H1 (cell line): ENCODE data around the gene GDNF. TPM values are rescaled to one million over a fixed set of nuclear protein-coding genes. Genes with fewer than 3 reads are reported as not detected.
A peak's percentile ranks its signal among the peaks of the same experiment; 100 is the strongest.

Experiments
- CTCF ChIA-PET: fragments of 300-600 bp; sonication (Branson Sonifier 250); formaldehyde crosslinking; loops from one replicate; lab custom pipeline; 2021; ENCODE audit not compliant: partially characterized antibody; lab: Charles Lee
- POLR2A ChIA-PET: fragments of 300-600 bp; sonication (Branson Sonifier 250); formaldehyde crosslinking; loops from one replicate; lab custom pipeline; 2021; ENCODE audit warnings: inconsistent platforms; ENCODE audit not compliant: partially characterized antibody; lab: Charles Lee
- DNase-seq, 2 experiments: peaks; one replicate each; pipeline versions ENCODE4 v3.0.0 to v3.0.0-alpha.2; 2010 to 2022; ENCODE audit warnings: low spot score in 2 of 2, low read depth in 1 of 2, mixed read lengths in 1 of 2
- FAIRE-seq: peaks from 2 replicates; lab custom pipeline; 2011; peaks lifted over from hg19 to GRCh38; lab: Jason Lieb, UNC
- H2AFZ ChIP-seq: 2 replicates; pipeline ENCODE4 v1.8.1; 2012; ENCODE audit warnings: low read length, inconsistent platforms
- H2AK5ac ChIP-seq: 2 replicates; pipeline ENCODE4 v1.6.1; 2013; ENCODE audit warnings: low read depth, low read length
- H2BK120ac ChIP-seq: replicated peaks from 2 replicates; pipeline ENCODE3; 2013; ENCODE audit warnings: low read depth, low read length, inconsistent platforms
- H2BK12ac ChIP-seq: 2 replicates; pipeline ENCODE4 v1.6.1; 2013; ENCODE audit warnings: low read depth, low read length
- H2BK15ac ChIP-seq: 2 replicates; pipeline ENCODE4 v1.6.1; 2013; ENCODE audit warnings: low read length
- H2BK20ac ChIP-seq: 2 replicates; pipeline ENCODE4 v1.6.1; 2013; ENCODE audit warnings: low read length
- H2BK5ac ChIP-seq: 2 replicates; pipeline ENCODE4 v1.6.1; 2013; ENCODE audit warnings: low read depth, low read length
- H3K14ac ChIP-seq: 2 replicates; pipeline ENCODE4 v1.6.1; 2013; ENCODE audit warnings: inconsistent platforms; ENCODE audit not compliant: insufficient read length
- H3K18ac ChIP-seq: 2 replicates; pipeline ENCODE4 v1.6.1; 2013; ENCODE audit warnings: low read length; ENCODE audit errors: extremely low read depth
- H3K23ac ChIP-seq: 2 replicates; pipeline ENCODE4 v1.6.1; 2013; ENCODE audit warnings: inconsistent platforms; ENCODE audit not compliant: insufficient read length
- H3K23me2 ChIP-seq: 2 replicates; pipeline ENCODE4 v1.6.1; 2013; ENCODE audit warnings: low read depth, low read length
- H3K27ac ChIP-seq: 2 replicates; pipeline ENCODE4 v1.6.1; 2011; ENCODE audit warnings: low read depth, low read length, inconsistent platforms
- H3K27me3 ChIP-seq, 4 experiments: replicated peaks in 1 of 4; 1 replicate in 1 of 4; 2 replicates in 3 of 4; pipeline versions ENCODE4 v1.6.1 to v1.8.1; 2011 to 2013; ENCODE audit warnings: low read length in 3 of 4, mild to moderate bottlenecking in 3 of 4, inconsistent platforms in 2 of 4, mixed read lengths in 2 of 4, moderate library complexity in 1 of 4; ENCODE audit not compliant: control insufficient read depth in 3 of 4, insufficient read depth in 3 of 4; ENCODE audit errors: extremely low read depth in 1 of 4
- H3K36me3 ChIP-seq, 4 experiments: 2 replicates each; pipeline versions ENCODE4 v1.6.1 to v1.8.1; 2011 to 2013; ENCODE audit warnings: mild to moderate bottlenecking in 4 of 4, low read length in 3 of 4, moderate library complexity in 2 of 4, control low read depth in 1 of 4, inconsistent platforms in 1 of 4; ENCODE audit not compliant: insufficient read depth in 4 of 4, control insufficient read depth in 2 of 4
- H3K4ac ChIP-seq: replicated peaks from 2 replicates; pipeline ENCODE3; 2013; ENCODE audit warnings: low read length, low read depth, mixed read lengths, inconsistent platforms; ENCODE audit not compliant: insufficient read length
- H3K4me1 ChIP-seq, 4 experiments: replicated peaks in 1 of 4; 1 replicate in 1 of 4; 2 replicates in 3 of 4; pipeline versions ENCODE4 v1.6.1 to v1.8.1; 2011 to 2013; ENCODE audit warnings: low read length in 3 of 4, inconsistent platforms in 2 of 4, mixed read lengths in 1 of 4; ENCODE audit not compliant: insufficient read depth in 4 of 4, control insufficient read depth in 3 of 4
- H3K4me2 ChIP-seq, 2 experiments: 2 replicates each; pipeline versions ENCODE4 v1.6.1 to v1.8.1; 2011 to 2013; ENCODE audit warnings: low read depth in 2 of 2, low read length in 2 of 2, control low read depth in 1 of 2, inconsistent platforms in 1 of 2, mild to moderate bottlenecking in 1 of 2; ENCODE audit not compliant: insufficient read depth in 1 of 2
- H3K4me3 ChIP-seq, 4 experiments: fragments of 200-600, 300-600 bp in 1 of 4; sonication (generic), shearing (Covaris generic), sonication (Bioruptor Twin) in 1 of 4; 2 replicates each; pipeline versions ENCODE4 v1.5.1 to v1.8.1; 2011 to 2016; ENCODE audit warnings: low read length in 4 of 4, low read depth in 3 of 4, control low read depth in 2 of 4, inconsistent platforms in 2 of 4, mild to moderate bottlenecking in 2 of 4, mixed read lengths in 1 of 4, moderate library complexity in 1 of 4; ENCODE audit not compliant: insufficient read depth in 2 of 4; ENCODE audit errors: extremely low read depth in 1 of 4
- H3K56ac ChIP-seq: replicated peaks from 2 replicates; pipeline ENCODE3; 2013; ENCODE audit warnings: low read depth, mild to moderate bottlenecking, mixed read lengths, low read length, inconsistent platforms; ENCODE audit not compliant: insufficient read length
- H3K79me1 ChIP-seq: 2 replicates; pipeline ENCODE4 v1.6.1; 2013; ENCODE audit warnings: low read depth, low read length, control low read depth
- H3K79me2 ChIP-seq, 2 experiments: 2 replicates each; pipeline versions ENCODE4 v1.6.1 to v1.8.1; 2012 to 2013; ENCODE audit warnings: low read length in 2 of 2, mild to moderate bottlenecking in 2 of 2, inconsistent platforms in 1 of 2; ENCODE audit not compliant: insufficient read depth in 2 of 2, control insufficient read depth in 1 of 2
- H3K9ac ChIP-seq, 4 experiments: replicated peaks in 1 of 4; 1 replicate in 1 of 4; 2 replicates in 3 of 4; pipeline versions ENCODE4 v1.6.1 to v1.8.1; 2011 to 2013; ENCODE audit warnings: low read depth in 3 of 4, low read length in 3 of 4, control low read depth in 2 of 4, mild to moderate bottlenecking in 2 of 4, moderate library complexity in 2 of 4, inconsistent platforms in 1 of 4; ENCODE audit errors: extremely low read depth in 1 of 4
- H3K9me3 ChIP-seq, 2 experiments: 2 replicates each; pipeline versions ENCODE4 v1.6.1 to v1.8.1; 2012 to 2013; ENCODE audit warnings: mild to moderate bottlenecking in 2 of 2, moderate library complexity in 2 of 2, control low read depth in 1 of 2, inconsistent platforms in 1 of 2, low read depth in 1 of 2, low read length in 1 of 2, mixed read lengths in 1 of 2; ENCODE audit not compliant: insufficient read depth in 2 of 2
- H4K20me1 ChIP-seq, 2 experiments: replicated peaks in 1 of 2; 2 replicates each; pipeline versions ENCODE3 to v1.8.1; 2011 to 2013; ENCODE audit warnings: inconsistent platforms in 2 of 2, low read length in 2 of 2, mild to moderate bottlenecking in 1 of 2; ENCODE audit not compliant: insufficient read depth in 2 of 2, control insufficient read depth in 1 of 2
- H4K5ac ChIP-seq: 2 replicates; pipeline ENCODE4 v1.6.1; 2013; ENCODE audit warnings: low read length, low read depth, mixed read lengths, inconsistent platforms; ENCODE audit not compliant: insufficient read length
- H4K8ac ChIP-seq: 2 replicates; pipeline ENCODE4 v1.8.0; 2013; ENCODE audit warnings: mild to moderate bottlenecking, moderate library complexity, low read length, inconsistent platforms; ENCODE audit not compliant: insufficient read depth; ENCODE audit errors: extremely low read depth
- H4K91ac ChIP-seq: replicated peaks from 2 replicates; pipeline ENCODE3; 2013; ENCODE audit warnings: low read length, mixed read lengths, inconsistent platforms; ENCODE audit not compliant: insufficient read length
- ATF2 ChIP-seq: IDR thresholded peaks from 2 replicates; pipeline ENCODE4 v1.6.1; 2012; ENCODE audit warnings: low read length, inconsistent platforms
- ATF3 ChIP-seq: IDR thresholded peaks from 2 replicates; pipeline ENCODE4 v1.6.1; 2011; ENCODE audit warnings: low read depth, mild to moderate bottlenecking, low read length; ENCODE audit not compliant: insufficient read depth
- BCL11A ChIP-seq, 2 experiments: IDR thresholded peaks; one replicate each; pipeline ENCODE4 v1.6.1; 2011; ENCODE audit warnings: low read depth in 2 of 2, low read length in 2 of 2, mild to moderate bottlenecking in 2 of 2
- CHD2 ChIP-seq: IDR thresholded peaks from 2 replicates; pipeline ENCODE4 v1.6.1; 2012; ENCODE audit warnings: low read length, improper control_type of control experiment
- CREB1 ChIP-seq: IDR thresholded peaks from 2 replicates; pipeline ENCODE4 v1.6.1; 2012; ENCODE audit warnings: inconsistent platforms
- CTCF ChIP-seq, 3 experiments: IDR thresholded peaks; 1 replicate in 2 of 3; 2 replicates in 1 of 3; pipeline versions ENCODE4 v1.5.1 to v1.6.1; 2011; ENCODE audit warnings: low read length in 3 of 3, mild to moderate bottlenecking in 3 of 3, inconsistent platforms in 2 of 3, low read depth in 1 of 3, moderate library complexity in 1 of 3; ENCODE audit not compliant: insufficient read depth in 1 of 3; ENCODE audit errors: control extremely low read depth in 1 of 3
- KDM1A ChIP-seq: fragments of 200-600, 300-600 bp; sonication (generic); IDR thresholded peaks from 2 replicates; pipeline ENCODE4 v1.7.1; 2016; ENCODE audit warnings: mild to moderate bottlenecking, low read length, borderline replicate concordance
- POLR2AphosphoS5 ChIP-seq: IDR thresholded peaks from 2 replicates; pipeline ENCODE4 v1.6.1; 2011; ENCODE audit warnings: low read depth, low read length
- SRF ChIP-seq: IDR thresholded peaks from 2 replicates; pipeline ENCODE4 v1.6.1; 2011; ENCODE audit warnings: mild to moderate bottlenecking, low read depth, low read length, moderate library complexity
- SUZ12 ChIP-seq: fragments of 200-600 bp; sonication (generic); IDR thresholded peaks from 2 replicates; pipeline ENCODE4 v1.6.1; 2012; ENCODE audit warnings: mild to moderate bottlenecking, inconsistent platforms, low read length, moderate library complexity, mixed read lengths
- WGBS, 2 experiments: shearing (Covaris generic) in 1 of 2; methylation state at CpG; one replicate each; pipeline versions ENCODE4 v1.1.6 to v1.1.7; 2013 to 2015; ENCODE audit warnings: low lambda C conversion rate in 2 of 2, mixed read lengths in 2 of 2, inconsistent platforms in 1 of 2, low coverage in 1 of 2, missing lambda C conversion rate in 1 of 2; ENCODE audit not compliant: insufficient replicate concordance in 2 of 2, insufficient coverage in 1 of 2, insufficient read length in 1 of 2; ENCODE audit errors: extremely low coverage in 1 of 2, missing lambda C conversion rate in 1 of 2; 5-methylcytosine and 5-hydroxymethylcytosine counted together
- polyA plus RNA-seq, 7 experiments: library from polyadenylated mRNA; depleted of rRNA in 3 of 7; stranded (reverse) in 5 of 7; unstranded in 2 of 7; fragments of >200 nt in 5 of 7; fragments of 200-250 nt in 2 of 7; gene quantifications; 1 replicate in 5 of 7; 2 replicates in 1 of 7; 4 replicates in 1 of 7; pipeline versions ENCODE4 v1.2.1 to v1.2.3, GENCODE V29; 2011 to 2013; ENCODE audit warnings: missing spikeins in 2 of 7, mixed read lengths in 2 of 7
- total RNA-seq: library from RNA; stranded (reverse); fragmentation: NEBNext Ultra II Directional; extraction: Animal tissue kit (Norgen Biotek cat#: 25700); gene quantifications from 2 replicates; pipeline ENCODE4 v1.2.1, GENCODE V29; 2021

Gene GDNF
- total and polyA plus RNA-seq, 2 of the 8 experiments (the other 6 are each of a cell fraction or from before 2014, with no cell fraction given) = 0.15 to 2.0 TPM

- no peak overlapping the region for H4K5ac ChIP-seq
- 85% methylated on average over 3 of the region's 3 CpGs; no CpG with 5 or more reads in 1 of the 2 experiments for WGBS, 2 experiments
- H3K18ac ChIP-seq = no peak overlapping the region
- H3K4me1 ChIP-seq = no peaks in the 10 kb centered on the region
- H3K14ac ChIP-seq = no peak overlapping the region
- H2BK15ac ChIP-seq = no peak overlapping the region
- no peak overlapping the region for H4K91ac ChIP-seq
- no peaks in the 10 kb centered on the region for H3K79me1 ChIP-seq
- no peak overlapping the region for H2BK12ac ChIP-seq
- POLR2A ChIA-PET = no interaction called here
- H3K27ac ChIP-seq = no peak overlapping the region
- H3K36me3 ChIP-seq = no peaks in the 10 kb centered on the region
- DNase-seq (no peak), FAIRE-seq (no peak)
- H2BK5ac ChIP-seq = no peak overlapping the region
- no peak overlapping the region for H4K8ac ChIP-seq
- H3K4me2 ChIP-seq = no peak overlapping the region
- no peaks in the 10 kb centered on the region for H3K27me3 ChIP-seq
- no peaks in the 10 kb centered on the region for H3K79me2 ChIP-seq
- H2BK20ac ChIP-seq = no peak overlapping the region
- H3K56ac ChIP-seq = no peak overlapping the region
- H2BK120ac ChIP-seq = no peak overlapping the region
- H2AFZ ChIP-seq = 0 out of 2 replicates have a peak overlapping the region, but pooled peaks have one; percentile 32
- no peak overlapping the region for H3K23ac ChIP-seq
- no peaks in the 10 kb centered on the region for H4K20me1 ChIP-seq
- peaks cover 9 to 14% of the 10 kb centered on the region in 2 experiments; a peak in 3 of 4 replicates for H3K9me3 ChIP-seq
- no peak overlapping the region for H3K4ac ChIP-seq
- CTCF ChIA-PET = interaction anchor here (0.8 to 4.5 kb wide), 4 partner anchors 8 to 422 kb away, joined by 3 to 20 read pairs (median 4); no protein-coding TSS in a partner anchor
- H3K4me3 ChIP-seq = no peak overlapping the region
- H2AK5ac ChIP-seq = no peak overlapping the region
- no peaks in the 10 kb centered on the region for H3K23me2 ChIP-seq
- no peak overlapping the region for H3K9ac ChIP-seq
- TF ChIP-seq ATF3 (no peak), CTCF (IDR thresholded peaks at IDR 0.05; ENCODE audit: control extremely low read depth in 1 of 3, insufficient read depth in 1 of 3, low read depth in 1 of 3, low read length in 3 of 3) (no peak), KDM1A (no peak), CREB1 (no peak), POLR2AphosphoS5 (no peak), CHD2 (no peak), ATF2 (no peak), SRF (no peak), SUZ12 (no peak), BCL11A (IDR thresholded peaks at IDR 0.05; ENCODE audit: low read depth in 2 of 2, low read length in 2 of 2) (no peak)
Measured at GRCh38 chr5:37771203-37771611, 68.6 kb downstream of the GDNF start.
